GM18498 (cell line): ENCODE measurements around the gene USP32.
"Not testable (repeated sequence)": the region's sequence is repeated elsewhere in the genome, so short reads cannot be mapped to it uniquely, and the experiment has no call there.

ENCODE experiments used
- ATAC-seq: cut with Tn5 transposase; IDR thresholded peaks from one replicate; pipeline ENCODE4 v1.9.1; 2021; ENCODE audit warnings: mild to moderate bottlenecking, moderate library complexity; ENCODE audit not compliant: unreplicated experiment

The USP32 gene

GRCh38 chr17:60412701-60413100, 20.8 kb upstream of the USP32 start:
- ATAC-seq: no peak

GRCh38 chr17:60410001-60410400, 18.1 kb upstream of the USP32 start:
- no peak for ATAC-seq

DNA sequence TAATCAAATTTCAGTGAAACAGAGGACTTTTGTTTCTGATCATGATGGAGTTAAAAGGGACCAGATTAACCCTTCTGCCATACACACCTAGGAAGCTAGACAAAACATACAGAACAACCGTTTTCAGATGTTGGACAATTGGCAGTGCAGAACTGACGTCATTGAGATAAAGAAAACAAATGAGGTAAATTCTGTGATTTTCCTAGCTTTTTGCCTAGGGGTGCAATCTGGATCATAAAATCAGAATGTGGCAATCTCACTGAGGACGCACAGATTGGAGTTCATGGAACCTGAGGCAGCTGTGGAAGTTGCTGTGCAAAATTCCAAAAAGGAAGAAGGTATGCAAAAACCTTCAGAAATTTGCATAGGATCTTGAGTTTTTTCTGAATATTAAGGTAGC, 15.0 kb upstream of the USP32 start:
- ATAC-seq: no peak

- no peak for ATAC-seq
Measured at GRCh38 chr17:60403962-60404361, 12.0 kb upstream of the USP32 start.

GRCh38 chr17:60403523-60403810, 11.5 kb upstream of the USP32 start:
- no peak for ATAC-seq

GRCh38 chr17:60401819-60402218, 9.9 kb upstream of the USP32 start:
- no peak for ATAC-seq

DNA sequence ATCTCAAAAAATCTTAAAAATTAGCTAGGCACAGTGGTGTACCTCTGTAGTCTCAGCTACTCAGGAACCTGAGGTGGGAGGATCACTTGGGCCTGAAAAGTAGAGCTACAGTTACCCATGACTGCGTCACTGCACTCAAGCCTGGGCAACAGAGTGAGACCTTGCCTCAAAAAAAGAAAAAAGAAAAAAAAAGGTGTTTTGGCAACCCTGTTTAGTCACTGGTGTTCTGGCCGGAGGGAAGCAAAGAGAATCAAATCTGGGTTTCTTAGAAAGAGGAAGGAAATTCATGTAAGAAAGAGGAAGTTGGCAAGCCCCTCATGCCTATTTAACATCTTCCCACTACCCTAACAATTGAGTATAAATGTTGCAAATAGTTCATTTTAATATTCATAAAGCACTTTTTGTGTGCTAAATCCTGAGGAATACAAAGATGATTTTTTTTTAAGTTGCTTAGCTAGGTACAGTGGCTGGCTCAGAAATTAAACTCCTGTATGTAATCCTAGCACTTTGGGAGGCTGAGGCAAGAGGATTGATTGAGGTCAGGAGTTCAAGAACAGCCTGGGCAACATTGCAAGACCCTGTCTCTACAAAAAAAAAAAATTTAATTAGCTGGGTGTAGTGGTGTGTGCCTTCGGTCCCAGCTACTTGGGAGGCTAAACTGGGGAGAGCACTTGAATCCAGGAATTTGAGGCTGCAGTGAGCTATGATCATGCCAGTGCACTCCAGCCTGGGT, 6.5 kb upstream of the USP32 start:
- ATAC-seq: peak; percentile 66

DNA sequence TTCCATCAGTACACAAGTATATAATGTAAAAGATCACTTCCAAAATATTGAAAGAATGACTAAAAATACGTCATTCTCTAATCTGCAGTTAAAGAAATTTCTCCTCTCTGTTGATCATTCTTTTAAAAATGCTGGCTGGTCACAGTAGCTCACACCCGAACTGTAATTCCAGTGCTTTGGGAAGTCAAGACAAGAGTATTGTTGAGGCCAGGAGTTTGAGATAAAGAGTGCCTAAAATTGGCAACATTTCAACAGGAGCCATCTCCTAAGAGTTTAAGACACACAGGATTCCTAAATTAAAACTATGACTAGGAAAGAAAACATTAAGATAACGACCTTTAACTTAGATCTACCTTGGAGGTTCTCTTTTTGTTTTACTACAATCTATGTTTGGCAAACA, 4.5 kb upstream of the USP32 start:
- no peak for ATAC-seq

DNA sequence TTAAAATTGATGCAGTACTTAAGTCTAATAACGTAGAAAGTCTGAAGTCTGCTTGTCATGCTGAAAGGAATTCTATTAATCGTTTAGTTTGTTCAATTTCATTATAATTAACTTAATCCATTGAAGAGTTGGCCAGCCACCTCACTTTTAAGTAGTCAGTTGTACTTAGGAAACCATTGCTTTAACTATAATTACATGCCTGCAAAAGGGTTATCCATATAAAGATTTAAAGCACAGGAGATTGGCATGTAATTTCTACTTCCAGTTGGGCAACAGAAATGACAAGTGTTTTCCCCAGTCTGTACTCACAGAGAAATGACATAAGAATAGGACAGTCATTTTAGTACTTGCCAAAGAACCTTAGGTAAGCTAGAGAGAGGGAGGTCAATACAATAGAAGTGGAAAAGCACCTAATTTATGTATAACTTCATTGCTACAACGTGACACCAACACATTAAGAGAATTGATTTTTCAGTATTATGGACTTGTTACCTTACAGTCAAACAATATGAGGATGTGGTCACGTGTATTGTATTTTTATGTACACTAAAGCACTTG, 3.7 kb upstream of the USP32 start:
- no peak for ATAC-seq

DNA sequence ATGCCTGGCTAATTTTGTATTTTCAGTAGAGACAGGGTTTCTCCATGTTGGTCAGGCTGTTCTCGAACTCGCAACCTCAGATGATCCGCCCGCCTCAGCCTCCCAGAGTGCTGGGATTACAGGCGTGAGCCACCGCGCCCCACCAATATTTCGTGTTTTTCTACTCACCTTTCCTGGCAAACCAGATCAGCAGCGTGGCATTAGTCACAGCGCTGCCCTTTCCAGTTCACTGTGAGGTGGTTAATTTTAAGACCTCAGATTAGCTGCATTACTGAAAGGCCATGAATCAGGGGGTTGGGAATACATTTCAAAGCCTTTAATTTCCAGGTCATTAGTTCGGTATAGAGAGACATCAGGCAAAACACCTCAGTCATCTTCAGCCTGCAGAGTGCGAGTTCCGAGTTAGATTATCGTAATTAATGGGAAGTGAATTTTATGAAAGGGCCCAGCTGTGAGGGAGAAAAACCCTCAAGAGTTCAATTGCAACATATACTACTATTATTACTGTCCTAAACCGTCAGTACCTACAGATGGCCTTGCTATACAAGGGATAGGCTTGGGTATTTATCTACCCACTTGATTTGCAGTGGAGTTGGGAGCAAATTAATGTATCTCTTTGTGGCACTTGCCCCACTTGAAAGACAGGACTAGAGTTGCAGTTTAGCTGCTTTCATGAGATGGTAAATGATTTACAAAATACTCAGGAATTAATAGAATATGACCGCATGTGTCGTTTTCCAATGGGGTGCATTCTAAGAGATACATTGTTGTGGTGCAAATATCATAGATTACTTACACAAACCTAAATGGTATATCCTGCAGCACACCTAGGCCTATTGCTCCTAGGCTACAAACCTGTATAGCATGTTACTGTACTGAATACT, 2.1 kb upstream of the USP32 start:
- ATAC-seq: no peak

GRCh38 chr17:60392845-60393702, 1.1 kb upstream of the USP32 start:
- ATAC-seq: no peak

DNA sequence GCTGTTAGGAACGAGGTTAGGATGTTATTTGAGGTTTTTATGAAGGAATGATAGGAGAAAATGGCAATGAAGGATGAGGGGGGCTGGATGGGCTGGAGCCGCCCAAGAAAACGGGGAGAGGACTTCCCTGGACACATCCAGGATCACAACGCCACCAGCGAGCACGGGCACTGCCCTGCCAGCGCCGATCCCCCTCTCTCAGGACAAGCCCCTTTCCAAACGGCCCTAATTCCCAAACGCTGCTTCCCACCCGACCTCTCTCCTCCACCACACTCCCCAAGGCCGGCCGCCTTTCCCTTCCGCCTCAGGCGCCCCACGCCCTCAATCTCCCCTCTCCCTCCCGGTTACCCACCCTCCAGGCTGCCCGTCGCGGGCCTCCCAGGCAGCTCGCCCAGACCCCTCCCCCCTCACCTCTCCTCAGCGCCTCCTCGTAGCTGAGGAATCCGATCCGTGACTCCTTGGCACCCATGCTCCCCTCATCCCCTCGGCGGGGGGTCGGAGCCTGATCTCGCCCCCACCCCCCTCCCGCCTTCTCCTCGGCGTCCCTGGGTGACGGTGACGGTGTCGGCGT, 377 bp downstream of the USP32 start:
- peak; percentile 23 for ATAC-seq

DNA sequence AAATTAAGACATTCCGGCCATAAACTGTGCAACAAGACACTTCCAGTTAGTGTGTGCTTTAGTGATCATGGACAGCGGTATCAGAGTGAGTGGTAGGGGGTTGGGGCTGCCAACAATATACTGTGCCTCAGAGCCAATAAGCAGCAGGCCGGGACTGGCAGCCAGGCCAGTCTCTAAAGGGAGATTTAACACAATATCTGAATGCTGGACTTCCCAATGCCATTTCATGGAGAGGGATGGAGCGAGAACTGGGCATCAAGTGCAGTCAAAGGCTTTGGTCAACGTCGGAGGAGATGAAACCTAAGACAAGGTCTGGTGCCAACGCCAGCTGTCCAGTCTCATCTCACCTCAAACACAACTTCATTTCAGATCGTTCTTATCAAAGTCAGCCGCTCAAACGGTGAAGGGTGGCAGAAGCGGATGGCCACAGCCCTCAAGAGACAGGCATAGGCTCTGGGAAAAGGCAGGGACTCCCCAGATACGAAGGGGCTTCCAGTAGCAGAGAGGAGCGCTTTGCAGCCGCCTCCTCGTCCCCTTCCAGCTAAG, 935 bp downstream of the USP32 start:
- no peak for ATAC-seq

DNA sequence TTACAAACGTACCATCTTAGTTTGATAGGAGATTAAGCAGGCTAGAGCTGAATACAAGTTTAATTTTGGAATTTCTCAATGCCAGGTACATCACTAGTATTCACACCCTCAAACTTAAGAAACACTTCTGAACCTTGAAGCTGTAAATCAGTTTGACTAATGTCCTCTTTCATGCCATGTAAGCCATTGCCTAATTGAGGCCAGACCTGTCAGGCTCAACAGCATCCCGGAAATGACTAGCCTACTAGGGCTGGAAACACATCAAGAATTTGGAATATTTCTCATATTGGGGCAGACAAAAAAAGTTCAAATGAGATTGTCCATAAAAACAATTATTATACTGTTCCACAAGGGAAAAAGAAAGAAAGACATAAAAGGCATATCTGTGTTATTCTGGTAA, 1.7 kb downstream of the USP32 start:
- ATAC-seq: no peak

DNA sequence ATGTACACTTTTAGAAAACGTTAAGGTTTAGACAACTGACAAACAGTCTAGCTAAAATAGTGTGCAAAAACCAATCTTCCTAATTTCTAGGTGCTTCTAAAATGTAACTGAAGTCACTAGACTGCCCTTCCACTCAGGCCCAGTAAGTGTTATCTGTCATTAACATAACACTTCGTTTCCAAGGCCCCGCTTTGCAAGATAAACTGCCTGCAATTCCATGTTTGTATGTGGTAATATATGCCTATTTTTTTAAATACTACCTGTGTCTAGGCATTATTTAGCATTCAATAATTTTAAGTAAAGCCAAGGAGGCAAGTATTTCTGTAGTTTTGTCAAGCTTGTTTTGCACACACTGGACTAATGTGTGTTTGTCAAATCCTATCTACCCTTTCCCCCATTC, 3.2 kb downstream of the USP32 start:
- ATAC-seq: no peak

DNA sequence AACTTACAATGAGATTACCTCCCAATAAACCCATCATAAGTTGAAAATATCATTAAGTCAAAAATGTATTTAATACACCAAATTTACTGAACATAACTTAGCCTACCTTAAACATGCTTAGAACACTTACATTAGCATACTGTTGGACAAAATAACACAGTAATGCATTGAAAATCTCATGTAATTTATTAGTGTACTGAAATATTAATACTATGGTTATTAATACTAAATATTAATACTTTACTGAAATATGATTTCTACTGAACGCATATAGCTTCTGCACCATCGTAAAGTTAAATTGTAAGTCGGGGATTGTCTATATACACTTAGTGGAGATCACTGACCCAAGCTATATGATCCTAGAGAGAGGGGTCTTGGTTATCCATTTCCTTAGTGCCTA, 4.3 kb downstream of the USP32 start:
- ATAC-seq: no peak

DNA sequence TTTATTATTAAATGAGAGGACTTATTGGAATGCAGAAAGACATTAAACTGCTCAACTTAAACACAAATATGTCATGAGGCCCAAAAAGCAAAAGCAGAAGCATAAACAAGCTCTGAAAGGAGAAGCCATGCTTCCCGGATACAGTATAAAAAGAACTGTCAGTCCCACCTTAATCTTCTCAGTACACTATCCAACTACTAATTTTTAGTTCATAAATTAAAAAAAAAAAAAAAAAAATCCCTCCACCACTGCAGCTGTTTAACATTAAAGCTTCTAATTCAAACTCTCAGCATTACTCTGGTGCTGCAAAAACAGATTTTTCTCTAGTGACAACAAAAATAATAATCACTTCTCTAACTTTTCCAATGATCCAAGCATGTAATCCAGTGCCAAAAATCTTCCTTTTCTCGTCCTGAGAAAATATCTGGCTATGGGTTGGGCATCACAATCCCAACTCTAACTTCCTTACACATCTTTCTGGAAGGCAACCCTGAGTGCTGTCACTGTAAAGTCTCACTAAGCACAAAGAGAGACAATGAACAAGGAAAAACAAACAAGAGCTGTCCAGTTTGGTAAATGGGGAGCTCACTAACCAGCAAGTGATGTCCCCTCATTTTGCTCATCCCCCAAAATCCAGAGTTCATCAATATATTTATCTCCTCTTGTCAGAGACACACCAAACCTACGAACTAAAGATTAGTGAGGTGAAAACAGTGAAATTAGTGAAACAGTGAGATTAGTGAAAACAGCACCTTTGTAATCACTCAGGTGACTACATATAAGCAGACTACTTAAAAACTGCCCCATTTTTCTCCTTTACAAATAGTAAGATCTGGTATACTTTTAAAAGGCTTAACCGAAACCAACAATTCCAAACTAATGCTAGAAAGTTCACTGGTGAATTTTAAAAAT, 5.5 kb downstream of the USP32 start:
- no peak for ATAC-seq

- not testable (repeated sequence) for ATAC-seq
Measured at GRCh38 chr17:60384921-60385320, 7.0 kb downstream of the USP32 start.

DNA sequence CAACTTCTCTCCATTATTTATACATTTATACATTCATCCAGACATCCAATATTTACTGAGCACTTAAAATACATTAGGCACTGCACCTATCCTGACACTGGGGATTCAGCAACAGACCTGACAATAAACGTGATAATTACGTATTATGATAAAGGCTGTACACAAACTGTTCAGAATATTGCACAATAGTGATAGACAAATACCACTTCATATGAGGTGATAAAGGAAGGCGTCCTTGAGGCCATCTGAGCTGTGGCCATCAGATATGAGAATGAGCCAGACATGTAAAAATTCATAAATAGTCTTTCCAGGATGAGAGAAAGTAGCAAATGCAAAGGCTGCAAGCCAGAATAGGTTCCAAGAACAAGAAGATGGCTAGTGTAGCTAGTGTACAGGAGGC, 8.6 kb downstream of the USP32 start:
- no peak for ATAC-seq

DNA sequence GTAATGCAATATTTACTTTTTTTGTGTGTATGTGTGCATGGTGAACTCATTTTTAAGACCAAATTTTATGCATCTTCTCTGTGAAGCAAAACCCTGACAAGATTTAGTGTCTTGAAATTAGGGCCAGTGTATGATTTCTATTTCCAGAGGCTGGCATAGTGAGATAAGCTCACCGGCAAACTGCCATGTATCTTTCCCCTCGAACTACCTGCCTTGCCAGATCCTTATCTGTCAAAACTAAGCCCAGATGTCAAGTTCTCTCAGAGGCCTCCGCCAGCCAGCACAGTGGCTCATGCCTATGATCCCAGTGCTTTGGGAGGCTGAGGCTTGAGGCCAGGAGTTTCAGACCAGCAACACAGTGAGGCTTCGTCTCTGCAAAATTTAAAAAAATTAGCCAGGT, 10.0 kb downstream of the USP32 start:
- ATAC-seq: no peak
